Kidney tubule cell (primary cell): ENCODE measurements around the gene CCDC171.

Source experiments
- DNase-seq: peaks from one replicate; pipeline ENCODE4 v3.0.0-alpha.2; 2018; ENCODE audit warnings: low spot score

CCDC171 gene

DNA sequence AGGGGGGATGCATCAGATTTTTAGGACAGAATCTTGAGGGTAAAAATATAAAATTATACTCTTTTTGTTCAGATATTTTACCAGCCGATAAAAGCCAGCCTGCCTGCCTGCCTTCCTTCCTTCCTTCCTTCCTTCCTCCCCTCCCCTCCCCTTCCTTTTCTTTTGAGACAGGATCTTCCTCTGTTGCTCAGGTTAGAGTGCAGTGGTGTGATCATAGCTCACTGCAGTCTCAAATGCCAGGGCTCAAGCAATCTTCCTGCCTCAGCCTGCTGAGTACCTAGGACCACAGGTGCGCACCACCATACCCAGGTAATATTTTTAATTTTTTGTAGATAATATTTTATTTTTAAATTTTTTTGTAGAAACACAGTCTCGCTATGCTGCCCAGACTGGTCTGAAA, 330.0 kb downstream of the CCDC171 start:
- DNase-seq: no peak

DNA sequence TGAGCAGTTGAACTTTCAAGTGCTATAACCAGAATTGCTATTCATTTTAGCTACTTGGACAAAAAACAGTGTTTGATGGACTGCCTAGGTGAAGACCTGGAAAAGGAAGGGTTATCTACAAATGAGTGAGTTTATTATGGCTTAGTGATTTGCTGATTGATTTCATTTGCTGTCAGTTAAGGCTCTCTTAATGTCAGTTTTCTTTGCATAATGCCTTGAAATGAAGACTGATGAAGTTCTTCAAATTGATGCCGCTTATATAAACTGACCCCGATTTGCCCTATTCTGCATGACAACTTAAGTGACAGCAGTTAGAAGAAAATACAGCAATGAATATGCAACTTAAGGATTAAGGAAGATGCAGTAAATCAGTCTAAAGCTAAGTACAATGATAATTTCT, 332.6 kb downstream of the CCDC171 start:
- DNase-seq: no peak

DNA sequence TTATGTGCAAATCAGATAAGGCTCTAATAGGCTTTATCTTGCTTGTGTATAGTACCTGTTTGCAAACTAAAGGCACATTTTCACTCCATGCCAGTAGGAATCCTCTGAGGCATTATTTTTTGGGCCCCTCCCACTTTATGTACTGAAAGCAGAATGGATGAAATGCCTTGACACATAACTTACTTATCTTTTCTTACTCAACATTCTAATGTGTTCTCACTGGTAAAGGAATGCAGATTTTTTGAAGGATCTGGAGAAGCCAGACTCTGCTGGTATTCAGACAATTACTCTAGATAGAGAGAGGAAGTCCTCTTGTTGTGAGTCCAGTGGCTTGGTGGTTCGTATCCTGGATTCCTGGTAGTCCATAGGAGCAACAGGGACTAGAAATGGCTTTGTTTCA, 336.7 kb downstream of the CCDC171 start:
- no peak for DNase-seq

DNA sequence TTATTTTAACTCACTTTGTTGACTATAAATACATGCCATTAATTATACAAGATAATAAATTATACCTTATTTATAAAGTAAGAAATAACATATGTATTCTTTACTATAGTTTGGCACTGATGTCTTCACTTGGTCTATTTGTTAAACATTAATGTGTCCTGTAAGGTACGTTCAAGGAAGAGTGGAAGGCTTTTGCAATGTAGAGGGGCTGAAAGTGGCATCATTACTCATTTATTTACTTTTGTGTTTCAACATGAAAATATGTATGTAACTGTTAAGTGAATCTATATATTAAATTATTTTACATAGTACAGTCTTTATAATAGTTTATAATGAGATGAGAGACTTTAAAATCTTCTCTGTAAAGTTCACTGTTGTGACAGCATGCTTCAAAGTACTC, 348.7 kb downstream of the CCDC171 start:
- DNase-seq: no peak

DNA sequence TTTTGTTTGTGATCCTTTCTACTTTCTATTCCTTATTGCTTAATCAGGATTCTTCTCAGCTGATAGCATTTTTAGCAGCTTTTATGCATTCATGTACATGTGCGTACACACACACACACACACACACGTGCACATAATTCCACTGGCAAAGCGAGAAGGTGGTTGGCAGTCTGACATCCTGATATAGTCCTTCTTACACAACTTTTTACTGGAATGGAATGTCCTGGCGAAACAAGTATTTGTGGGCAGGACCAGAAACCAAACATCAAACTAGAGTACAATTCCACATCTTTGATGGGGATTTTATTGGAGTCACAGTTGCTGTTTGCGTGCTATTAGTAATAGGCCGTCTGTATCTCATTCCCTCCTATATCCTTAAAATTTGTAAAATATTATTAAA, 356.5 kb downstream of the CCDC171 start:
- DNase-seq: no peak

DNA sequence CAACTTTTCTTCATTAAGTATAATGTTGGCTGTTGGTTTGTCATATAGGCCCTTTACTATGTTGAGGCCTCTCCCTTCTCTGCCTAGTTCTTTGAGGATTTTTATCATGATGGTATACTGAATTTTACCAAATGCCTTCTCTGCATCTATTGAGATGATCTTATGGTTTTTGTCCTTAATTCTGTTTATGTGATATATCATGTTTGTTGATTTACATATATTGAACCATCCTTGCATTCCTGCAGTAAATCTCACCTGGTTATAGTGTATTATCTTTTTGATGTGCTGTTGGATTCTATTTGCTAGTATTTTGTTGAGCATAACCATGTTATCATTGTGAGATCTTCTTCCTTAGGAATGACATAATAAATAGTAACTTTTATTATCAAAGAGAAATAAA, 362.9 kb downstream of the CCDC171 start:
- peak; percentile 3 for DNase-seq

DNA sequence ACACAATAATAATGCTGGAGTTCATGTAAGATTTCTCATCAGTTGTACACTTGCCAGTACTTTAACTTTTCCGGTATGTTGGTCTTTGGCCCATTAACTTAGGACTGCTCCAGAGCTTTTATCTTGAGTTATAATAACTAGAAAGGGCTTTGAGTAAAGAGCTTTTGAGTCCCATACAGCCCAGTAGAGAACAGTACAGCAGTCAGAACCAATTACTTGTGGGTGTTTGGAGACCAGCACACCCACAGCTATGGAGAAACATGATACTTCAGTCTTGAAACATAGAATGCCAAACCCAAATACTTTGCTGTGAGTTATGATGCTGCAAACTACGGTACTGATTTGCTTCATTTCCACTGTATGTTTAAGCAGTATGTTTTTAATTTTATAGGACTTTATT, 374.3 kb downstream of the CCDC171 start:
- no peak for DNase-seq

DNA sequence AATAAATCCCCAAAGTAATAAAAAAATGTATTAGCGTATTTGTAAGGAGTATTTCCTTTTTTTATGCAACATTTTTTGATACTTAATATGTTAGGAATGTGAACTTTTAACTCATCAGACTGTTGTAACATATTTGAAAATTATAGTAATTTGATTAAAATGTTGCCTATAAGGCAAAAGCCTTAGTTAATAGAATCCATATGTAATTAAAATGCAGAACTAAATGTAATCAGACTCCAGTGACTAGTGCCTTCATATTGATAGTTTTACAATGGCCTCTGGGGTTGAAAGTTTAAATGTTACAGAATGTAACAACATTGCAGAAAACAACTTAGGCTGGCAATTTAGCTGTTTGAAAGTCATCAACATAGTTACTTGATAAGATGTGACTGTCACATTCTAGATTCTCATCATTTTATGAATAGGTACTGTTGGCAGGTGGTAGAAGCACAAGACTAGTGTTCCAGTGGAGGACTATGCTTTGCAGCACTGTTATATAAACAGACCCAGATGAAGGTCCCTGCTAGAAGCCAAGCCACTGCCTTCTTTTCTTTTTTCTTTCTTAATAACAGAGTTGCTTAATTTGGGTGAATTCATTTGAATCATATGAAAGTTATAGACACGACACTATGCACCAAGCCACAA, 382.9 kb downstream of the CCDC171 start:
- no peak for DNase-seq

DNA sequence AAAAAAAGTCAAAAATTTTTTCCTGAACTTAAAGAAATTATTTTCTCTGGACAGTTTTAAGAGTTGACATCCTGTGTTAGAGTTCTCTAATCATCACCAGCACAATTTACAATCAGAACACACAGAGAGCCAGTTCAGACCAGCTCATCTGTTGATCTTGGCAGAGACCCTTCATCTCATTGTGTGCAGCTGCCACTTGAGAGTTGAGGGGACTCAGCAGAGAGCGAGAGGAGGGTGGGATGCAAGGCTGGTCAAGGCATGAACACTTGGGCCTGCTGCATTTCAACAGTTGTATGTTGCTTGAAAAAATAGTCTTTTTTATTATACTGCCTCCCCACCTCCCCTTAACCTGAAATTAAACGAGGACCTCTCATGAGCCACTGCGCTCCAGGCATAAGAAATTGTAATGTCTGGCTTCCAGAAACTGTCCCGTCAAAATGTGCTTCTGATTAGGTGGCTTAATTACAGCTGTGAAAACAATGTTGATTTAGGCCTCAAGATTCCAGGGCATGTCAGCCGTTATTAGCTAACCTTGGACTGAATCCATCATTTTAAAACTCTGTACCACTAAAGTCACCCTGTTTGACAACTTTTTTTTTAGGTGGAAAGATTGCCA, 383.6 kb downstream of the CCDC171 start:
- no peak for DNase-seq

DNA sequence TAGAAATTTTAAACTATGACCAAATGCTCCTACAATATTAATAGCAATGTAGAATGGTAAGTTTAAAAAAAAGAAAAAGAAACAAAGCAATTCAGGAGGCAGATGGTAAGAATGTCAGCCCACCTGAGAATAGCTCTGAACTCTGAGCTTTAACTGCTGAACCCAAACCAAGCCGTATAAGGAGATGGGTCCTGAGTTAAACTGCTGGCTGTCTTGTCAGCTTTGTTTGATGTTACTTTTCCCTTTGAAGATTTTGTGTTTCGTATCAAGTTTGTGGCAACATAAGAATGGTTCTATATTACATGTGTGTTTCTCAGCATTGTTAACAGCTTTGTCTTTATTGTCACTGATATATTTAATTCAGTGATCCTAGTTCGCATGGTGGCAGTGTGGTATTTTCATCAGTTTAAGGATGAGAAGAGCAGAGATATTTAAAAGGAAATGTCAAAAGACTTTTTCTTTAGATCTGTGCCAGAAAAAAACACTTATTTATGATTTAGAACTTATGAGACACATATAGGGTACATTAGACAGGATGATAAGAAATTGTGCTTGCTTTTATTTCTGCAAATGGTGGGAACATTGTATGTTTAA, 390.1 kb downstream of the CCDC171 start:
- no peak for DNase-seq

DNA sequence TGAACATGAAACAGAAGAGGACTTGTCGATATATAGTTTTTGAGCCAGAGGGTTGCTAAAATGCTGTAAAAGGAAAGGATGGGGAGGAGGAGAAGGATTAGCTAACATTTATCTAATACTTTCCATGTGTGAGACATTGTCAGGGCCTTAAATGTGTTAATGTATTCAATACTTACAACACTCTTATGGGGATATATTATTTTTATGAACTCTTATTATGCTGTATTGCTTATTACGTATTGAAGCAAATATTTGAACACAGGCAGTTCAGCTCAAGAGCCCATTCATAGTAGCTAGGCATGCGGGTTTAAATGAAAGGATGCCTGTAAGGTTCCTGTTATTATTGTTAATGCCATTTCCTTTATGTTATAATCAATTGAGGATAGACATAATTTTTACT, 391.5 kb downstream of the CCDC171 start:
- DNase-seq: no peak

DNA sequence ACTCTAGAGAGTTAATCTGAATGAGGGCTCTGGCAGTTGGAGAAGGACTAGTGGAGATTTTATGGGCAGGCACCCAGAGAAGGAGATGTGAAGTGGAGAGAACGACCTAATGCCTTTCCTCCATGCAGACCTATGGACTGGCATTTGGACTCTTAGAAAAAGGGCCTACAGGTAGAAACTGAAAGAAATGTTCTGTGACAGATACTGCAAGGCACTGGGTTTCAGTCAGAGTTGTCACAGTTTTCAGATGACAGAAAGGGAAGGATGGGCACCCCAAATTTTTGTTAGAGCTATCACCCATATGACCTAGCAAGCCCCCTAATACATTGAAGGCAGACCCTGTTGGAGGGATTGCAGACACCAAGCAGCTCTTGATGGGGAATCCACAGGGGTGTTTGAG, 406.8 kb downstream of the CCDC171 start:
- no peak for DNase-seq

DNA sequence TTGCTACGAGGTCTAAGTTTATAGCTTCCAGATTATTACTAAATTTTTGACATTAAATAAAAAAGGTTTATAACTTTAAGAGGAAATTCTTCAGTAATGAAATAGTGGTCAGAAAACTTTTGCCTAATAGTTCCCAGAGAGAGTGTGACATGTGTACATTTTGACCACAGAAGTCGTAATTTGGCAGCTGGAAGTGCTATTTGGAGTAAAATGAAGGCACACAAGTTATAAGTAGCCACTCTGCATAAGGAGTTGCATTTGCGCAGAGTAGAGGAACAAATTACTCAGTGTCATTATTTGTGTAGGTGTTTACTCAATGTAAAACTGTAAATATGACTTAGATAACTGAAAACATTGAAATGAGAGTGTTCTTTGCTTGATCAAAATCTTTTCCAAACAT, 408.4 kb downstream of the CCDC171 start:
- no peak for DNase-seq

DNA sequence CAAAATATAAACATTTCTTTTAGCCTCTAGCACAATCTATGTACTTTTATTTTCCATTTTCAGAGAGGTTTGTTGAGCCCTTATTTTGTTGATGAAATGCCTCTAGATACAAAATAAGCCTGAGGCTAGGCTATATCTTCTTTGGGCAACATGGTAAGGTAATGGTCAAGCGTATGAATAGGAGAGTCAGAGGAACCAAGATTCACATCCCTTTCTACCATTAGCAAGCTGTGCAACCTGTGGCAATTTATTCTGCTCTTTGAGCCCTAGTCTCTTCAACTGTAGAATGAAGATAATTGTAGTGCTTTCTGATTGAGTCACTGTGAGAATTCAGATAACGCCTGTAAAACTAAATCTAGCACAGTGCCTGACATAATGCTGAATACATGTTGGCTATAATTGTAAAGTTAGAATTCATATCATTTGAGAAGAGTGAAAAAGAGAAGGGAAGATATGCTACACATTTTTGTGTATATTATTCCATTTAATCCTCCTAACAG, 412.5 kb downstream of the CCDC171 start:
- no peak for DNase-seq

DNA sequence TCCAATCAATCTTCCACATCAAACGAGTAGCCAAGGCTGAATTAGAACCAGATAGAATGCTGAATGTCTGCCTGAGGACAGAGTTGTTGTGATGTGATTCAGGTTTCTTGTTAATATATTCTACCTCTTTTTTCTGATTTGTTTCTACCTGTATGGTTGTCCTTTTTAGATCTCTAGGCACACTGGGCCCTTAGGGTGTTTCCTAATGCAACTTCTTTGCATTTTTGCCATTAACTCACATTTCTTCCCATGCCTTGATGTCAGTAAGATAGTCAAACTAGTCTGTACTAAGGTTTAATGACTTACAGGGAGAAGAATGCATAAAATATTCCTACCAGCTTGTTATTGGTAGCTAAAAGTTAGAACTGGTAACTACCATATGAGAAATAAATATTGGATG, 413.6 kb downstream of the CCDC171 start:
- DNase-seq: no peak

DNA sequence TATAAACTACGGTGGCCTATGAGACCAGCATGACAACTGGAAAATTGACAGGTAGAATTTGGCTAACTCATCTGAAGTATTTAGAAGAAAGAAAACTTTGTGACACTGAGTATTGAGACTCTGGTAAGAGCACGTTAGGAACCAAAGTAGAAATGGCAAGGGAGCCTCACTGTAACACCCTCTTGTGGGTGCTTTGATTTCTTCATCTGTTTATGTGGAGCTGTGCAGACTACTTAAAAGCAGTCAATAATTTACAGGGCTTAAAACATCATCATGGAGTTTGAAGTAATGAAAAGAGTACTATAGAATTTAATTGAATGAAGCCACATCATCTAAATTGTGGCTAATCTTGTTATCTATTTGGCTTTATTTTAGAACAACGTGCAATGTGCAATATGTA, 414.2 kb downstream of the CCDC171 start:
- no peak for DNase-seq

DNA sequence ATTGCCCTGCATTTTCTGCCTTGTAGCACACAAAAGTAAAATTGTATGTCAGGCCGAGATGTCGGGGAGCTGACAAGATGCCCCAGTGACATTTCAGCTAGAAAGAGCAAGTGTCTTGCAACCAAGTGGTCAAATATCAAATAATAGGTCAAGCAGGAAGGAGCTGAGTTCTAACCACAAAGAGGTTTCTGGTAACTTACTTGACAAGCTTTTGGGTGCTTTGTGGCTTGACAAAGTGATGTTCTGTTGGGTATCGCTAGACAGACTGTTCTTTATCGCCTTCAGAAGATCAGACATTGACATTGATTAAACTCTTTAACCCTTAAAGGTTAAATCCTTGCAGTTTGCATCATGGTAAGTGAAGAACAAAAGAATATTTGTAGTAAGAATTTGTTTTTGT, 419.9 kb downstream of the CCDC171 start:
- DNase-seq: no peak

DNA sequence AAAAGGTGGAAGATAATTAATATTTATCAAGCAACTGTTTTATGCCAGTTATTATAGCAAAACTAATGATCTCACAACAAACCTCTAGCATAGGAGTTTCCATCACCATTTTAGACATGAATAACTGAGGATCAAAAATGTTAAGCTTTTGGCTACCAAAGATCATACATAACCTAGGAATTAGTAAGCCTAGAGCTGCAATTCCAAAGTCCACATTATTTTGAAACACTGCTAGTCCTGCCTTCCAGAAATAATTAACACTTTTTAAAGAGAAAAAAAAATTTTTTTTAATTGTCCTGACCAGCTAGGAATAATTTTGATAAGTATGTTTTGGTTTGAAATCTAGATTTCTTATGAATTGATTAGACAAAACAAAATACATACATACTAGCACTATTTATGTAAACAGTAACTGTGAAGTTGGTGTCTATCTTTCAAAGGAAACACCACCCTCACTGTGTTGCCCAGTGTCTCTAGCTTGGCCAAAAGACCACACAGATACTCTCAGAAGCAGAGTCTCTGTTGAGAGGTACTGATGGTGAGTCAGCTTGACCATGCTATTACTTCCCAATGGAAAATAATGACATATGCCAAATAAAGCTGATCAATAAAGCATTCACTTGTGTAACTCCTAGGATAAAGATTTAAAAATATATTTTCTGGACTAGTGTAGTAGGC, 422.4 kb downstream of the CCDC171 start:
- DNase-seq: no peak

DNA sequence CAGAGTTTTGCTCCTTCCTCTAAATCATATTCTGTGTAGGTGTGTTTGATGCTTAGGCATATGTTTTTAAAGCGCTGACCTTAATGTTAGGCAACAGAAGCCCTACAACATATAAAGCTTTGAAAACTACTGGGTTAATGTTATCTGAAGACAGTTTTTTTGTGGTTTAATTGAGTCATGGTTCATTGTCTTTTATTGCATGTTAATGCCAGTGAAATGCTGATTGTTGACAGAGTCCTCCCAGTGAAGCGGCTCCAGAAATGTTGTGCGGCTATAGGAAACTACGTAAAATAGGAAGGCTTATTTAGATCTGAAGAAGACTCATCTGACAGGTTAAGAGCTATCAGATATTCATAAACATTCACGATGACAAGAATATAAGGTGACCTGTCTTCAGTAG, 424.6 kb downstream of the CCDC171 start:
- DNase-seq: peak; percentile 21

DNA sequence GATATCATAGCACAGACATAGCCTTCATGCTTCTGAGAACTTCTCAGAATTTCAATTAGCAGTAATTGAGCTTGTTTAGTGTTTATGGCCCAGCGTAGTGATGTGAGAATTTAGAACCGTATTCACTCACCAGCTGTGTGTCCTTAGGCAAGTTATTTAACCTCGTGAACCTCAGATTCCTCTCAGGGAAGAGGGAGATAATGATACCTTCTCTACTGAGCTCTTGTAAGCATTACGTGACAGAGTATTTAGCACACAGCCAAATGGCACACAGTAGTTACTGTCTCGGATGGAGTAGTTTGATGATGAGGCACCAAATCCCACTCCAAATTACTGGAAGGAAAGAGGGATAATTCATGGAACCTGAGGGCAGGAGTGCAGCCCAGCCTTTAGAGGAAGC, 429.3 kb downstream of the CCDC171 start:
- no peak for DNase-seq

DNA sequence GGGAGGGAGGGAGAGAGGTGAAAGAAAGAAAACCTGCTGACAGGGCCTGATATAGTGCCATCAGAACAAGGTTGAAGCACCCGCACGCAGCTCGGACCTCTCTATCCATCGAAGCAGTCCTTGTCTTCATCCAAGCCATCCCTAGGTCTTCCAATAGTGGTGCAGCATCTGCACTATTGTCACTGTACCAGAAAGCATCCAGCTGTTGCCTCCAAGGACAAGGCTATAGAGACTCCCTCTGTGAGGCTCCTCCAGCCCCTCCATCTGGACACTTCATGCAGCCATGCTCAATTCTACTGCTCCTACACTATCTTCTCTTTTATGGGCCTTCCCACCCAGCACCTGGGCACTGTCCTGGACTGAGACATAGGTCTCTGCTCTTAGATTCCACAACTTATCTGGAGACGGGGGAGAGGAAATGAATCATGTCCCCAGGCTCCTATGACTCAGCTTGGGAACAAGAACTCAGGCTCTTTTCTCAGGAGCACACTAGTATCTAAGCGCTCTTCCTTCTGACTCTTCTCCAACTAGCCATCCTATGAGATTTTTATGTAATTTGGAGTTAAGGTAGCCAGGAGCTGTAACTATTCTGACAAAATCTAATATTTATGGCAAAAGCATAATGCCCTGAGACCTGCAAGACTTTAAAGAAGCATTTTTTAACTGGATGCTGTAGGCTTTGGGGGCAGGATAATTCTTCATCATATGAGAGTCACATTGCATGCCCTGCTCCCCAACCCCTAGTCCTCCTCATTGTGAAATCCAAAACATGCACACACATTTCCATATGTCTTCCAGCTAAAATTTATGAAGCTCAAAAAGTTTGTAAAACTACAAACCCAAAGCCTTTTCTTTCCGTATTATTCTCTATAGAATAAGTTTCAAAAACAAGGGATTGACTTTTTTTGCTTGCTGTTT, 446.8 kb downstream of the CCDC171 start:
- peak; percentile 90 for DNase-seq

DNA sequence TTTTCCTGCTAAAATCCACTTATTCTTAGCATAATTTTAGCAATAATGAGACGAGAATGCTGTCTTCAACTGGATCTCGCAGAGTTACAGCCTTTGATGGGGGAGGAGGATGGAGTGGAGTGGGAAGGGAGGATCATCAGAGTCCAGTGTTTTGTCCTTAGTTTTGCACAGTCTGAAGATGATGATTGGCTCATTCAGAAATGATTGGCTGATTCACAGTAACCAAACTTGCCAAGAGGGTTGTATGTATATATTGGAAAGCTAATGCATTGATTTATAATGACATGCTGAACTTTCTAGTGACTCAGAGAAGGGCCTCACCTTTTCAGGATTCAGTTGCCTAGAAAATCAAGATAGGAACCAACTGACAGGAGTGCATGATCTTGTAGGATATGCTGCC, 448.0 kb downstream of the CCDC171 start:
- no peak for DNase-seq
